Measurements from ENCODE around the gene KRTAP4-16.
"Not testable (repeated sequence)": the region's sequence is repeated elsewhere in the genome, so short reads cannot be mapped to it uniquely, and the experiment has no call there.

Gene KRTAP4-16

GRCh38 chr17:41069031-41069430, 33.0 kb downstream of the KRTAP4-16 start:
- FAIRE-seq: no peak

- no peak for FAIRE-seq
These were observed 34.7 kb downstream of the KRTAP4-16 start for GRCh38 chr17:41067281-41067680.

- FAIRE-seq: no peak
These were observed 36.0 kb downstream of the KRTAP4-16 start, which contains the start of gene KRTAP2-4 for GRCh38 chr17:41065829-41066624. Gene KRTAP2-4 (minus strand): TSS chr17:41065879. CDS start chr17:41065845, 34 bp downstream.

GRCh38 chr17:41065016-41065689, 36.9 kb downstream of the KRTAP4-16 start:
- not testable (repeated sequence) for FAIRE-seq

GRCh38 chr17:41064301-41064700, 37.7 kb downstream of the KRTAP4-16 start:
- no peak for FAIRE-seq

DNA sequence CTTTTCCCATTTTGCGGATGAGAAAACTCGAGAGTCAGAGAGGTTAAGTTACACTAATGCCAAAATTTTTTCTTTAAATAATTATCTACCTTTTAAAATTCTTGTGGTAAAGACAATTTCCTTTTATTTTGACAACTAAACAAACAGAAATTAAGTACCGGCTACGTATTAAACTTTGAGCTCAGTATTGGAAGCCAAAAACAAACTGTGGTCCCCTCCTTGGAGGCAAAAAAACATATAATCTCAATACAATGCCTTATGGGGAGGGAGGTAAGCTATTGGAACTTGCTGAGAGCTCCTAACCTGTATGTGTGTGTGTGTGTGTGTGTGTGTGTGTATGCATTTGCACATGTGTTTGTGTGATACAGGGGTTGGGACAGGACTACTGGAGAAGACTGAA, 38.6 kb downstream of the KRTAP4-16 start:
- no peak for FAIRE-seq

- peak; percentile 87 for FAIRE-seq
These were observed 40.0 kb downstream of the KRTAP4-16 start for GRCh38 chr17:41061964-41062363.

DNA sequence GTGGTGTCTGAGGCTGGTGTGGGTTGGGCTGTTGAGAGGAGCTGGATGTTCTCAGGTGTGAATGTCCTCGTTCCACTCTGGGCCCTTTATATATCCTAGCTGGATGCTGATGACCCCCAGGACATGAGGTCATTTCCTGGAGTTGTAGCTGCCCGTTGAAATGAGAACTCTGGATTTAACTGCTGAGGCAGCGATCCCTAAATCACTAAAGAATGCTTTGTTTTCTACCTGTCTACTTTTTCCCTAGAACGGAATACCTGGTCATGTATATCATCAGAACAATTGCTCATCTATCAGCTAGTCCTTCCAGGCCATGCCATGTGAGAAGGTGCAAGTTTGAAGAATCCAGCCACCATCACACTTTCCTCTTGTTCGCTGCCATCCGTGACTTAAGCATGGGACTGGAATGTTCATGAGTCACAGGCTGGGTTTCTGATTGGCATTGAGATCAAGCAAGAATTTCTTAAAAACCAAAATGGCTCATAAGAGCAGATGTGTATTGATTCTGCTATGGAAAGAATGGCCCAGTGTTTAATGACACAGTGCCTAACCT, 41.9 kb downstream of the KRTAP4-16 start, which contains the start of gene KRTAP2-3:
KRTAP2-3 (minus strand) TSS at position 63 of the 553 bp plus-strand sequence. CDS start 64 bp downstream, outside the sequence.
- FAIRE-seq: peak; percentile 82

GRCh38 chr17:41059276-41060051, 42.5 kb downstream of the KRTAP4-16 start:
- FAIRE-seq: not testable (repeated sequence)

GRCh38 chr17:41058741-41059140, 43.3 kb downstream of the KRTAP4-16 start:
- no peak for FAIRE-seq

DNA sequence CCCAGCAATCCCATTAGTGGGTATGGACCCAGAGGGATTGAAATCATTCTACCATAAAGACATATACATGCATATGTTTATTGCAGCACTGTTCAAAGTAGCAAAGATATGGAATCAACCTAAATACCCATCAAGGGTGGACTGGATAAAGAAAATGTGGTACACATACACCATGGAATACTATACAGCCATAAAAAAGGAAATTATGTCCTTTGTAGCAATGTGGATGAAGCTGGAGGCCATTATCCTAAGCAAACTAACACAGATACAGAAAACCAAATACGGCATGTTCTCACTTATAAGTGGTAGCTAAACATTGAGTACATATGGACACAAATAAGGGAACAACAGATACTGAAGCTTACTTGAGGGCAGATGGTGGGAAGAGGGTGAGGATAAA, 44.5 kb downstream of the KRTAP4-16 start:
- FAIRE-seq: no peak

- FAIRE-seq: not testable (repeated sequence)
These were observed 46.9 kb downstream of the KRTAP4-16 start, which contains the start of gene KRTAP2-2 for GRCh38 chr17:41055130-41055529. Gene KRTAP2-2 (minus strand): TSS chr17:41055230. CDS start chr17:41055211, 19 bp downstream.

- not testable (repeated sequence) for FAIRE-seq
These were observed 47.5 kb downstream of the KRTAP4-16 start for GRCh38 chr17:41054556-41054955.

DNA sequence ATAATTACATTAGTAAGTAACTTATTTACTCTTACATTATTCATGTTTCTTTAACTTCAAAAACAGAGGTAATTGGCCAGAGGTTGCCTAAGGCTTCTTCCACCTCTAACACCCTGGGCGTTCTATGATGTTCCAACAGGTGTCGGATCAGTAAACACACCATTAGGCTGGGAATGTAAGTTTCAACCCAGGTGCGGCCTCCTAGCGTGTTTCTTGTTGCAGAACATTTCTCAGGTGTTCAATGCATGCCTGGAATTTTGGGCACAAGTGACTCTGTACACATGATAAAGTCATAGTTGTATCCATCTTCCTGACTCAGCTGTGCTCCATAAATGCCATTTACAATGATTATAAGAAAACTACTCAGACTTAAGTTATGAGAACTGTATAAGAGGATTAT, 48.0 kb downstream of the KRTAP4-16 start:
- no peak for FAIRE-seq

- no peak for FAIRE-seq
These were observed 49.4 kb downstream of the KRTAP4-16 start for GRCh38 chr17:41052566-41052965.

All from G401.6 (cell line).